ENCODE measurements around the gene HAPSTR1.

HAPSTR1 gene

DNA sequence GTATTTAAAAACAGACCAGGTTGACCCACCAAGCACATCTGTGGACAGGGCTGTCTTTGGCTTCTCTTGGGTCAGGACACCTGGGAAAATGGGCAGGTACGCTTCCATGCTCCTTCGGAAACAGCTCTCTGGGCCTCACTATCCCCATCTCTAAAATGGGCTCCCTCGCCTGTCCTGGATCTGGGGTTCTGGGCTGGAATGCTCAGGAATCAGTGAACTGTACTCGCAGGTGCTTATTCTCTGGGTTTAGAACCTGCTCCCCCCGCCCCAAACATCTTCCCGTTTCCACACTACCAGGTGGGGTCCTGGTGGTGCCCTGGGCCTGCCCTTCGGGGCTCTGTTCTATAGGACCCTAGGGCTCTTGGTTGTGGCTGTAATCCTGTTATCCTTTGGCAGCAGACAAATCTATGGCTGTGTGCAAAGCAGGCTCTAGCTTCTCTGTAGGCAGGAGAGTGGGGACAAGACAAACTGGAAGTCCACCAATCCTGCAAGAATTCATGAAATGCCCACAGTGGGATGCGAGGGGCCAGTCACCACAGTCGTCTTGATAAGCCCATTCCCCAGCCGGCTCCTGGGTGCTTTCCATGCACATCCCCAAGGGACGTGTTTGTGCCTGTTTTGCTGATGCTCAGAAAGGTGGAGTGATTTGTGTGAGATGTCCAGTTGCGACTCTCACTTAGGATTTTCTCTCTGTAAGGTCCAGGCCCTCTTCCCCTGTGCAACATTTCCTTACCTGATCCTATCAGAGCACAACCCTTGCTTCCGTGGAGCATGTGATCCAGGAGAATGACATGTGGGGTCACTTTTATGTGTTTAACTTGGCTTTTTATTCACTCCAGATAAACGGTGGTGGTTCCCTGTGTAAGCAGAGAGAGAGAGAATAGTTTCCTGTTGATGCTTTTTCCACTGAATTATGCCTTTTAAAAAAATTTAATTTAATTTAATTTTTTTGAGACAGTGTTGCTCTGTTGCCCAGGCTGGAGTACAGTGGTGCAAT lies 37.2 kb downstream of the HAPSTR1 start:
- DNase-seq (ENCODE audit: insufficient read length, low spot score), result no peak
- TF ChIP-seq, protein P1, sequence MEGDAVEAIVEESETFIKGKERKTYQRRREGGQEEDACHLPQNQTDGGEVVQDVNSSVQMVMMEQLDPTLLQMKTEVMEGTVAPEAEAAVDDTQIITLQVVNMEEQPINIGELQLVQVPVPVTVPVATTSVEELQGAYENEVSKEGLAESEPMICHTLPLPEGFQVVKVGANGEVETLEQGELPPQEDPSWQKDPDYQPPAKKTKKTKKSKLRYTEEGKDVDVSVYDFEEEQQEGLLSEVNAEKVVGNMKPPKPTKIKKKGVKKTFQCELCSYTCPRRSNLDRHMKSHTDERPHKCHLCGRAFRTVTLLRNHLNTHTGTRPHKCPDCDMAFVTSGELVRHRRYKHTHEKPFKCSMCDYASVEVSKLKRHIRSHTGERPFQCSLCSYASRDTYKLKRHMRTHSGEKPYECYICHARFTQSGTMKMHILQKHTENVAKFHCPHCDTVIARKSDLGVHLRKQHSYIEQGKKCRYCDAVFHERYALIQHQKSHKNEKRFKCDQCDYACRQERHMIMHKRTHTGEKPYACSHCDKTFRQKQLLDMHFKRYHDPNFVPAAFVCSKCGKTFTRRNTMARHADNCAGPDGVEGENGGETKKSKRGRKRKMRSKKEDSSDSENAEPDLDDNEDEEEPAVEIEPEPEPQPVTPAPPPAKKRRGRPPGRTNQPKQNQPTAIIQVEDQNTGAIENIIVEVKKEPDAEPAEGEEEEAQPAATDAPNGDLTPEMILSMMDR (IDR thresholded peaks at IDR 0.05; ENCODE audit: insufficient read depth, missing control alignments), result no peak
- FAIRE-seq, result no peak

DNA sequence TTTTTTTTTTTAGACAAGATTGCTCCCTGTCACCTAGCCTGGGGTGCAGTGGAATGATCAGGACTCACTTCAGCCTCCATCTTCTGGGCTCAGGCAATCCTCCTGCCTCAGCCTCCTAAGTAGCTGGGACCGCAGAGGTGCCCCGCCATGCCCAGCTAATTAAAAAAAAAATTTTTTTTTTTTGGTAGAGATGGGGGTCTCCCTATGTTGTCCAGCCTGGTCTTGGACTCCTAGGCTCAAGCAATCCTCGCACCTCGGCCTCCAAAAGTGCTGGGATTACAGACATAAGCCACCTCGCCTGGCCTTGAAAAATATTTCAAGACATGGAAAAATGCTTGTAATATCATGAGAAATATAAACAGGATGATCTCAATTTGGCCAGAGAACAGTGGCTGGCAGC lies 42.9 kb downstream of the HAPSTR1 start:
- FAIRE-seq, result no peak
- no peak for DNase-seq (ENCODE audit: insufficient read length, low spot score)
- TF ChIP-seq, protein P1 (IDR thresholded peaks at IDR 0.05; ENCODE audit: insufficient read depth, missing control alignments), result no peak

DNA sequence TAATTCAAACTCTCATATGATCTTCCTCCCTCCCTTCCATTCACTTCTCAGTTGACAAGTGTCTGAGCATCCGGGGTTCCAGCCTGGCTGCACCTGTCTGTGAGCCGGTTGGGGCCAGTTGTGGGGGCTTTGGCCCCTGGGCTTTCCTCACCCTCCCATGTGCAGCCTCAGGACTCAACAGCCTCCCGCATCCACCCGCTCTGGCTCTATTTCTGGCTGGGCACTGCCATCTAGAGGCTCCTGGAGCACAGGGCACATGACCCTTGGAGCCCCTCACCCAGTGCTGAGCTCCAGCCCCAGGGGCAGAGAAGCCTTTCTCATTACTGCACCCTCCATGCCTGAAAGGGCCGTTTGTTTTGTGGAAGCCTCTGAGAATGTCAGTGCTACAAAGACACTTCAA lies 43.3 kb downstream of the HAPSTR1 start:
- no peak for DNase-seq (ENCODE audit: insufficient read length, low spot score)
- TF ChIP-seq, protein P1 (IDR thresholded peaks at IDR 0.05; ENCODE audit: insufficient read depth, missing control alignments), result peak; percentile 75
- FAIRE-seq, result no peak

DNA sequence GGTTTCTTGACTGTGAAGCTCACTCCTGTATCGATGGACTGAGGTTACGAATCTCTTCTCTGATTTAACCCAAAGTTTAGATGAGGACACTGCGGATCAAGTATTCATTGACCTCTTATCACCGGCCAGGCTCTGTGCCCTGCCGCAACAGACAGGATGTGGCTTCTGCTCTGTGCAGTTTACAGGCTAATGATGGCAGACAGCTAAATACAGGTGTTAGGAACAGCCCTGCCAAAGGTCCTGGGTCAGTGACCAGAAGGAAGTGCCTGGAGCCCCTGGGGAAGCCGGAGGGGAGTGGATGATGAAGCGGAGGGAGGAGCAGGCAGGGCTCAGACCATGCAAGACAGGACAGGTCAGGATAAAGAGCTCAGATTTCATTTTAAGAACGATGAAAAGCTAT lies 44.4 kb downstream of the HAPSTR1 start:
- FAIRE-seq (no peak), DNase-seq (ENCODE audit: insufficient read length, low spot score) (no peak)
- TF ChIP-seq, protein P1 (IDR thresholded peaks at IDR 0.05; ENCODE audit: insufficient read depth, missing control alignments), result no peak

DNA sequence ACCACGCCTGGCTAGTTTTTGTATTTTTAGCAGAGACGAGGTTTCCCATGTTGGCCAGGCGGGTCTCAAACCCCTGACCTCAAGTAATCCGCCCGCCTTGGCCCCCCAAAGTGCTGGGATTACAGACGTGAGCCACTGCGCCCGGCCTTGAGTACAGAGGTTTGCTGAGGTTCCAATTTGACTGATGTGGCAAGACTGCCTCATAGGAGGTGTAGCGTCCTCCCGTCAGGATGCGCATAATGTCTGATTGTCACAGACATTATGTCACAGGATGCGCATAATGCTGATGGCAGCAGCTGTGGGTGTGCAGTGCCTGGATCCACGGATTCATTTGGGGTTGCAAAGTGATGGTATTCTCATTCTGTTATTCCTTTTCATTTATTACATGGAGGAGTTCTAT lies 45.2 kb downstream of the HAPSTR1 start:
- FAIRE-seq, result no peak
- TF ChIP-seq, protein P1 (IDR thresholded peaks at IDR 0.05; ENCODE audit: insufficient read depth, missing control alignments), result no peak

DNA sequence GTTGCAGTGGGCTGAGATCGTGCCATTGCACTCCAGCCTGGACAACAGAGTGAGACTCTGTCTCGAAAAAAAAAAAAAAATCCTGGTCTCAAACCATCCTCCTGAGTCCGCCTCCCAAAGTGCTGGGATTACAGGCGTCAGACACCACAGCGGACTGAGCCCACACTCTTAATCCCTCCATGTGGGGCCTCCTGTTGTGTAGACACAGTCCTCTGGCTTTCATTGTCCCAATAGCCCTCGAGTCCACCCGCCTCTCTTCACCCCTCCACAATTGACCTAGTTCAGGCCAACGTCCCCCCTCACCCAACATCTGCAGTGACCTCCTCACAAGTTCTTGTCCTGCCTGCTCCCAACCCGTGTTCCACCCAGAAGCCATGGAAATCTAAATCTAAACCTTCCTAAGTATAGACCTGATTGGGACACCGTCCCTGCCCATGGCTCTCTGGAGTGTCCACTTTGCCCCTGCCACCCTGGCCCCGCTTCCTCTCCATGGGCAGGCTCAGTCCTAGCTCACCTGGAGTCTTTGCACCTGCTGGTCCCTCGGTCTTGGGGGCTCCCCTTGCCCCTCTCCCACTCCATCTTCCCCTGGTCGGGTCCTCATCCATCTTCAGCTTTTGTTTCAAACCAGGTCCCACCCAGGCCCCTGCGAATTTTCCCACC lies 46.7 kb downstream of the HAPSTR1 start:
- FAIRE-seq (no peak), DNase-seq (ENCODE audit: insufficient read length, low spot score) (no peak)
- TF ChIP-seq, protein P1 (IDR thresholded peaks at IDR 0.05; ENCODE audit: insufficient read depth, missing control alignments), result no peak

More for the DNA sequence above, 45.2 kb downstream of the HAPSTR1 start:
- no peak for DNase-seq (ENCODE audit: insufficient read length, low spot score)

Measured in D721Med (cell line).